ENCODE measurements around the gene CETN3. TPM values are rescaled to one million over a fixed set of nuclear protein-coding genes. Genes with fewer than 3 reads are reported as not detected.

CETN3 gene
- total RNA-seq, 1 donor: 6.9 TPM

DNA sequence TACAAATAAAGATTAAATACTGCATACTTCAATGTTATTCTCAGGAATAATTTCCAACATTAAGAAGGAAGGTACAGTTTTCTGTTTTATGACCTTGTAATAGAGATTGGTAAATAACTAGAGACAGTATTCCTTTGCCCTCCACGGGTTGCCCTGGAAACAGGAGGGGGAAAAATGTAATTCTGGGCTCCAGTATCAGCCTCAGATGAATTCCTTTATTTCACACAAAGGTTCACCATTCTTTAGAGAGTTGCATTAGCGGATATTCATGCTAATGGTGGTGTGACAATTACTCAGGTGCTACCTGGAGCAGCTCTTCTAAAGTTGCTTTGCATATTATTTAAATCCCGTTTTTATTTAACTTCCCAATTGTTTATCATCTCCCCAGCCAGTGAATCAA is 42.6 kb downstream of the CETN3 start:
- Histone ChIP-seq H3K27me3 (ENCODE audit: insufficient read depth, low read length) (no peaks in the 10 kb centered on the region), H3K4me1 (ENCODE audit: insufficient read depth, low read length) (no peaks in the 10 kb centered on the region), H4K20me1 (ENCODE audit: insufficient read depth, low read length) (no peaks in the 10 kb centered on the region), H2AFZ (ENCODE audit: low read length) (no peak overlapping the region), H3K4me2 (ENCODE audit: insufficient read depth, low read length) (no peak overlapping the region), H3K36me3 (ENCODE audit: insufficient read depth, low read length) (no peaks in the 10 kb centered on the region), H3K79me2 (ENCODE audit: insufficient read depth, low read length) (no peaks in the 10 kb centered on the region), H3K4me3 (ENCODE audit: insufficient read depth, low read length) (no peak overlapping the region), H3K27ac (ENCODE audit: low read depth, low read length) (no peak overlapping the region), H3K9me3 (ENCODE audit: low read depth, low read length) (no peaks in the 10 kb centered on the region)
- TF ChIP-seq, protein P1, sequence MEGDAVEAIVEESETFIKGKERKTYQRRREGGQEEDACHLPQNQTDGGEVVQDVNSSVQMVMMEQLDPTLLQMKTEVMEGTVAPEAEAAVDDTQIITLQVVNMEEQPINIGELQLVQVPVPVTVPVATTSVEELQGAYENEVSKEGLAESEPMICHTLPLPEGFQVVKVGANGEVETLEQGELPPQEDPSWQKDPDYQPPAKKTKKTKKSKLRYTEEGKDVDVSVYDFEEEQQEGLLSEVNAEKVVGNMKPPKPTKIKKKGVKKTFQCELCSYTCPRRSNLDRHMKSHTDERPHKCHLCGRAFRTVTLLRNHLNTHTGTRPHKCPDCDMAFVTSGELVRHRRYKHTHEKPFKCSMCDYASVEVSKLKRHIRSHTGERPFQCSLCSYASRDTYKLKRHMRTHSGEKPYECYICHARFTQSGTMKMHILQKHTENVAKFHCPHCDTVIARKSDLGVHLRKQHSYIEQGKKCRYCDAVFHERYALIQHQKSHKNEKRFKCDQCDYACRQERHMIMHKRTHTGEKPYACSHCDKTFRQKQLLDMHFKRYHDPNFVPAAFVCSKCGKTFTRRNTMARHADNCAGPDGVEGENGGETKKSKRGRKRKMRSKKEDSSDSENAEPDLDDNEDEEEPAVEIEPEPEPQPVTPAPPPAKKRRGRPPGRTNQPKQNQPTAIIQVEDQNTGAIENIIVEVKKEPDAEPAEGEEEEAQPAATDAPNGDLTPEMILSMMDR (IDR thresholded peaks at IDR 0.05; ENCODE audit: extremely low read depth, low read depth, low read length): no peak
- DNase-seq (ENCODE audit: insufficient read length, low spot score, missing footprints): no peak

GRCh38 chr5:90365328-90365727 is 44.2 kb downstream of the CETN3 start:
- Histone ChIP-seq H4K20me1 (ENCODE audit: insufficient read depth, low read length) (no peaks in the 10 kb centered on the region), H2AFZ (ENCODE audit: low read length) (no peak overlapping the region), H3K9me3 (ENCODE audit: low read depth, low read length) (no peaks in the 10 kb centered on the region), H3K36me3 (ENCODE audit: insufficient read depth, low read length) (no peaks in the 10 kb centered on the region), H3K4me3 (ENCODE audit: insufficient read depth, low read length) (no peak overlapping the region), H3K27me3 (ENCODE audit: insufficient read depth, low read length) (no peaks in the 10 kb centered on the region), H3K4me1 (ENCODE audit: insufficient read depth, low read length) (no peaks in the 10 kb centered on the region), H3K27ac (ENCODE audit: low read depth, low read length) (no peak overlapping the region), H3K79me2 (ENCODE audit: insufficient read depth, low read length) (no peaks in the 10 kb centered on the region), H3K4me2 (ENCODE audit: insufficient read depth, low read length) (no peak overlapping the region)
- TF ChIP-seq, protein P1 (IDR thresholded peaks at IDR 0.05; ENCODE audit: extremely low read depth, low read depth, low read length): no peak
- DNase-seq (ENCODE audit: insufficient read length, low spot score, missing footprints): no peak

- Histone ChIP-seq H3K79me2 (ENCODE audit: insufficient read depth, low read length) (no peaks in the 10 kb centered on the region), H3K9me3 (ENCODE audit: low read depth, low read length) (no peaks in the 10 kb centered on the region), H4K20me1 (ENCODE audit: insufficient read depth, low read length) (no peaks in the 10 kb centered on the region), H3K27me3 (ENCODE audit: insufficient read depth, low read length) (no peaks in the 10 kb centered on the region), H3K4me3 (ENCODE audit: insufficient read depth, low read length) (no peak overlapping the region), H3K27ac (ENCODE audit: low read depth, low read length) (no peak overlapping the region), H3K4me2 (ENCODE audit: insufficient read depth, low read length) (no peak overlapping the region), H3K36me3 (ENCODE audit: insufficient read depth, low read length) (no peaks in the 10 kb centered on the region), H2AFZ (ENCODE audit: low read length) (no peak overlapping the region), H3K4me1 (ENCODE audit: insufficient read depth, low read length) (no peaks in the 10 kb centered on the region)
- TF ChIP-seq, protein P1 (IDR thresholded peaks at IDR 0.05; ENCODE audit: extremely low read depth, low read depth, low read length): no peak
- DNase-seq (ENCODE audit: insufficient read length, low spot score, missing footprints): no peak
These were observed 50.3 kb downstream of the CETN3 start for GRCh38 chr5:90359073-90359920.

DNA sequence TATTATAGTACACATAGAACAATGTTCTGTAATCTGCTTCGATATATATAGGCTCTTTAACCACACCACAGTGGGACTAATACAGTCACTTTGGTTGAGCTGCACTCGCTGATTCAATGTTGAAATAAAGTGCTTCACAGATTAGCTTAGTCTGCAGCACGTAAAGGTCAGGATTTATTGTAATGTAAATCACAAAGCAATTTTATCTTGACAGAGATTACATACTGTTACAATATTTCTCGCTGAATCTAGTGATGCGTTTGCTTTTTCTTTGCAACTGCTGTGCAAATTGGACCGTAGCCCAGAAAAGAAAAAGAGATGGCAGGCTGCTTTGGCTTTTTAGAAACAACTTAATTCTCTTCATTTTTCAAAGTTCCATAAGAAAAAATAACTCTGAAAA is 52.9 kb downstream of the CETN3 start:
- no peak overlapping the region for H2AFZ ChIP-seq (ENCODE audit: low read length)
- no peak overlapping the region for H3K4me2 ChIP-seq (ENCODE audit: insufficient read depth, low read length)
- TF ChIP-seq, protein P1 (IDR thresholded peaks at IDR 0.05; ENCODE audit: extremely low read depth, low read depth, low read length): no peak
- no peak overlapping the region for H3K4me3 ChIP-seq (ENCODE audit: insufficient read depth, low read length)
- H3K27ac ChIP-seq (ENCODE audit: low read depth, low read length): no peak overlapping the region
- no peaks in the 10 kb centered on the region for H3K27me3 ChIP-seq (ENCODE audit: insufficient read depth, low read length)
- no peak for DNase-seq (ENCODE audit: insufficient read length, low spot score, missing footprints)
- H3K4me1 ChIP-seq (ENCODE audit: insufficient read depth, low read length): no peaks in the 10 kb centered on the region
- no peaks in the 10 kb centered on the region for H3K9me3 ChIP-seq (ENCODE audit: low read depth, low read length)
- no peaks in the 10 kb centered on the region for H3K79me2 ChIP-seq (ENCODE audit: insufficient read depth, low read length)
- H3K36me3 ChIP-seq (ENCODE audit: insufficient read depth, low read length): no peaks in the 10 kb centered on the region
- H4K20me1 ChIP-seq (ENCODE audit: insufficient read depth, low read length): no peaks in the 10 kb centered on the region
